Heart left ventricle (tissue), 13 donors: ENCODE results near the gene PRDM16.

Experiments used
- CTCF ChIP-seq, 12 donors: fragments of 200-600 bp; sonication (generic) in 4 of 12; IDR thresholded peaks; one replicate each; pipeline versions ENCODE4 v1.5.0 to v1.8.0; 2018 to 2022; ENCODE audit warnings: antibody characterized with exemption in 12 of 12, mild to moderate bottlenecking in 5 of 12
- POLR2A ChIP-seq, 2 donors: fragments of 450-650 bp; IDR thresholded peaks; one replicate each; pipeline ENCODE4 v1.6.1; 2017; ENCODE audit warnings: antibody characterized with exemption in 2 of 2, mild to moderate bottlenecking in 2 of 2, moderate library complexity in 2 of 2
- donor health status: ischemic (EF 13 %, LVEDD 7.1; RV severe dilation, severe dysfunction).
- donor health status: DM: no; HTN: yes; CAD: no.
- donor health status: DM: no; HTN: no; CAD: no.
- donor health status: ischemic (EF 25% LVEDD 6.9; RV normal size, moderate dysfunction).
- donor health status: ischemic (EF 25% LVEDD 5.7; RV mildly dilated, moderate dysfunction).
- donor health status: ischemic (EF 35%, LVEDD 5.7; RV mildly dilated, moderate dysfunction).
- donor health status: nonischemic (EF 11% LVEDD 7.7; RV severe dilation, severe dysfunction).
- donor health status: DM: yes; HTN: yes; CAD: no.
- donor health status: PGD.
- donor health status: ischemic (EF 29% LVEDD 5.4; RV normal size, mild dysfunction).
- donor health status: nonischemic (EF 23%, LVEDD 6.1; RV moderate dilation, normal function).

- no peak for TF ChIP-seq CTCF (IDR thresholded peaks at IDR 0.05)
- TF ChIP-seq POLR2A (IDR thresholded peaks at IDR 0.05) = no peak
Observed at GRCh38 chr1:3247521-3248121, 178.6 kb downstream of the PRDM16 start.
